H1 (cell line): ENCODE measurements around the gene MGMT. TPM values are rescaled to one million over a fixed set of nuclear protein-coding genes. Genes with fewer than 3 reads are reported as not detected.

ENCODE experiments used
- CTCF ChIA-PET: fragments of 300-600 bp; sonication (Branson Sonifier 250); formaldehyde crosslinking; loops from one replicate; lab custom pipeline; 2021; ENCODE audit not compliant: partially characterized antibody; lab: Charles Lee
- POLR2A ChIA-PET: fragments of 300-600 bp; sonication (Branson Sonifier 250); formaldehyde crosslinking; loops from one replicate; lab custom pipeline; 2021; ENCODE audit warnings: inconsistent platforms; ENCODE audit not compliant: partially characterized antibody; lab: Charles Lee
- DNase-seq, 2 experiments: peaks; one replicate each; pipeline versions ENCODE4 v3.0.0 to v3.0.0-alpha.2; 2010 to 2022; ENCODE audit warnings: low spot score in 2 of 2, low read depth in 1 of 2, mixed read lengths in 1 of 2
- FAIRE-seq: peaks from 2 replicates; lab custom pipeline; 2011; peaks lifted over from hg19 to GRCh38; lab: Jason Lieb, UNC
- H2AFZ ChIP-seq: 2 replicates; pipeline ENCODE4 v1.8.1; 2012; ENCODE audit warnings: low read length, inconsistent platforms
- H2AK5ac ChIP-seq: 2 replicates; pipeline ENCODE4 v1.6.1; 2013; ENCODE audit warnings: low read depth, low read length
- H2BK120ac ChIP-seq: replicated peaks from 2 replicates; pipeline ENCODE3; 2013; ENCODE audit warnings: low read depth, low read length, inconsistent platforms
- H2BK12ac ChIP-seq: 2 replicates; pipeline ENCODE4 v1.6.1; 2013; ENCODE audit warnings: low read depth, low read length
- H2BK15ac ChIP-seq: 2 replicates; pipeline ENCODE4 v1.6.1; 2013; ENCODE audit warnings: low read length
- H2BK20ac ChIP-seq: 2 replicates; pipeline ENCODE4 v1.6.1; 2013; ENCODE audit warnings: low read length
- H2BK5ac ChIP-seq: 2 replicates; pipeline ENCODE4 v1.6.1; 2013; ENCODE audit warnings: low read depth, low read length
- H3K14ac ChIP-seq: 2 replicates; pipeline ENCODE4 v1.6.1; 2013; ENCODE audit warnings: inconsistent platforms; ENCODE audit not compliant: insufficient read length
- H3K18ac ChIP-seq: 2 replicates; pipeline ENCODE4 v1.6.1; 2013; ENCODE audit warnings: low read length; ENCODE audit errors: extremely low read depth
- H3K23ac ChIP-seq: 2 replicates; pipeline ENCODE4 v1.6.1; 2013; ENCODE audit warnings: inconsistent platforms; ENCODE audit not compliant: insufficient read length
- H3K23me2 ChIP-seq: 2 replicates; pipeline ENCODE4 v1.6.1; 2013; ENCODE audit warnings: low read depth, low read length
- H3K27ac ChIP-seq: 2 replicates; pipeline ENCODE4 v1.6.1; 2011; ENCODE audit warnings: low read depth, low read length, inconsistent platforms
- H3K27me3 ChIP-seq, 4 experiments: replicated peaks in 1 of 4; 1 replicate in 1 of 4; 2 replicates in 3 of 4; pipeline versions ENCODE4 v1.6.1 to v1.8.1; 2011 to 2013; ENCODE audit warnings: low read length in 3 of 4, mild to moderate bottlenecking in 3 of 4, inconsistent platforms in 2 of 4, mixed read lengths in 2 of 4, moderate library complexity in 1 of 4; ENCODE audit not compliant: control insufficient read depth in 3 of 4, insufficient read depth in 3 of 4; ENCODE audit errors: extremely low read depth in 1 of 4
- H3K36me3 ChIP-seq, 4 experiments: 2 replicates each; pipeline versions ENCODE4 v1.6.1 to v1.8.1; 2011 to 2013; ENCODE audit warnings: mild to moderate bottlenecking in 4 of 4, low read length in 3 of 4, moderate library complexity in 2 of 4, control low read depth in 1 of 4, inconsistent platforms in 1 of 4; ENCODE audit not compliant: insufficient read depth in 4 of 4, control insufficient read depth in 2 of 4
- H3K4ac ChIP-seq: replicated peaks from 2 replicates; pipeline ENCODE3; 2013; ENCODE audit warnings: low read length, low read depth, mixed read lengths, inconsistent platforms; ENCODE audit not compliant: insufficient read length
- H3K4me1 ChIP-seq, 4 experiments: replicated peaks in 1 of 4; 1 replicate in 1 of 4; 2 replicates in 3 of 4; pipeline versions ENCODE4 v1.6.1 to v1.8.1; 2011 to 2013; ENCODE audit warnings: low read length in 3 of 4, inconsistent platforms in 2 of 4, mixed read lengths in 1 of 4; ENCODE audit not compliant: insufficient read depth in 4 of 4, control insufficient read depth in 3 of 4
- H3K4me2 ChIP-seq, 2 experiments: 2 replicates each; pipeline versions ENCODE4 v1.6.1 to v1.8.1; 2011 to 2013; ENCODE audit warnings: low read depth in 2 of 2, low read length in 2 of 2, control low read depth in 1 of 2, inconsistent platforms in 1 of 2, mild to moderate bottlenecking in 1 of 2; ENCODE audit not compliant: insufficient read depth in 1 of 2
- H3K4me3 ChIP-seq, 4 experiments: fragments of 200-600, 300-600 bp in 1 of 4; sonication (generic), shearing (Covaris generic), sonication (Bioruptor Twin) in 1 of 4; 2 replicates each; pipeline versions ENCODE4 v1.5.1 to v1.8.1; 2011 to 2016; ENCODE audit warnings: low read length in 4 of 4, low read depth in 3 of 4, control low read depth in 2 of 4, inconsistent platforms in 2 of 4, mild to moderate bottlenecking in 2 of 4, mixed read lengths in 1 of 4, moderate library complexity in 1 of 4; ENCODE audit not compliant: insufficient read depth in 2 of 4; ENCODE audit errors: extremely low read depth in 1 of 4
- H3K56ac ChIP-seq: replicated peaks from 2 replicates; pipeline ENCODE3; 2013; ENCODE audit warnings: low read depth, mild to moderate bottlenecking, mixed read lengths, low read length, inconsistent platforms; ENCODE audit not compliant: insufficient read length
- H3K79me1 ChIP-seq: 2 replicates; pipeline ENCODE4 v1.6.1; 2013; ENCODE audit warnings: low read depth, low read length, control low read depth
- H3K79me2 ChIP-seq, 2 experiments: 2 replicates each; pipeline versions ENCODE4 v1.6.1 to v1.8.1; 2012 to 2013; ENCODE audit warnings: low read length in 2 of 2, mild to moderate bottlenecking in 2 of 2, inconsistent platforms in 1 of 2; ENCODE audit not compliant: insufficient read depth in 2 of 2, control insufficient read depth in 1 of 2
- H3K9ac ChIP-seq, 4 experiments: replicated peaks in 1 of 4; 1 replicate in 1 of 4; 2 replicates in 3 of 4; pipeline versions ENCODE4 v1.6.1 to v1.8.1; 2011 to 2013; ENCODE audit warnings: low read depth in 3 of 4, low read length in 3 of 4, control low read depth in 2 of 4, mild to moderate bottlenecking in 2 of 4, moderate library complexity in 2 of 4, inconsistent platforms in 1 of 4; ENCODE audit errors: extremely low read depth in 1 of 4
- H3K9me3 ChIP-seq, 2 experiments: 2 replicates each; pipeline versions ENCODE4 v1.6.1 to v1.8.1; 2012 to 2013; ENCODE audit warnings: mild to moderate bottlenecking in 2 of 2, moderate library complexity in 2 of 2, control low read depth in 1 of 2, inconsistent platforms in 1 of 2, low read depth in 1 of 2, low read length in 1 of 2, mixed read lengths in 1 of 2; ENCODE audit not compliant: insufficient read depth in 2 of 2
- H4K20me1 ChIP-seq, 2 experiments: replicated peaks in 1 of 2; 2 replicates each; pipeline versions ENCODE3 to v1.8.1; 2011 to 2013; ENCODE audit warnings: inconsistent platforms in 2 of 2, low read length in 2 of 2, mild to moderate bottlenecking in 1 of 2; ENCODE audit not compliant: insufficient read depth in 2 of 2, control insufficient read depth in 1 of 2
- H4K5ac ChIP-seq: 2 replicates; pipeline ENCODE4 v1.6.1; 2013; ENCODE audit warnings: low read length, low read depth, mixed read lengths, inconsistent platforms; ENCODE audit not compliant: insufficient read length
- H4K8ac ChIP-seq: 2 replicates; pipeline ENCODE4 v1.8.0; 2013; ENCODE audit warnings: mild to moderate bottlenecking, moderate library complexity, low read length, inconsistent platforms; ENCODE audit not compliant: insufficient read depth; ENCODE audit errors: extremely low read depth
- H4K91ac ChIP-seq: replicated peaks from 2 replicates; pipeline ENCODE3; 2013; ENCODE audit warnings: low read length, mixed read lengths, inconsistent platforms; ENCODE audit not compliant: insufficient read length
- SUZ12 ChIP-seq: fragments of 200-600 bp; sonication (generic); IDR thresholded peaks from 2 replicates; pipeline ENCODE4 v1.6.1; 2012; ENCODE audit warnings: mild to moderate bottlenecking, inconsistent platforms, low read length, moderate library complexity, mixed read lengths
- WGBS, 2 experiments: shearing (Covaris generic) in 1 of 2; methylation state at CpG; one replicate each; pipeline versions ENCODE4 v1.1.6 to v1.1.7; 2013 to 2015; ENCODE audit warnings: low lambda C conversion rate in 2 of 2, mixed read lengths in 2 of 2, inconsistent platforms in 1 of 2, low coverage in 1 of 2, missing lambda C conversion rate in 1 of 2; ENCODE audit not compliant: insufficient replicate concordance in 2 of 2, insufficient coverage in 1 of 2, insufficient read length in 1 of 2; ENCODE audit errors: extremely low coverage in 1 of 2, missing lambda C conversion rate in 1 of 2; 5-methylcytosine and 5-hydroxymethylcytosine counted together
- polyA plus RNA-seq, 7 experiments: library from polyadenylated mRNA; depleted of rRNA in 3 of 7; stranded (reverse) in 5 of 7; unstranded in 2 of 7; fragments of >200 nt in 5 of 7; fragments of 200-250 nt in 2 of 7; gene quantifications; 1 replicate in 5 of 7; 2 replicates in 1 of 7; 4 replicates in 1 of 7; pipeline versions ENCODE4 v1.2.1 to v1.2.3, GENCODE V29; 2011 to 2013; ENCODE audit warnings: missing spikeins in 2 of 7, mixed read lengths in 2 of 7
- total RNA-seq: library from RNA; stranded (reverse); fragmentation: NEBNext Ultra II Directional; extraction: Animal tissue kit (Norgen Biotek cat#: 25700); gene quantifications from 2 replicates; pipeline ENCODE4 v1.2.1, GENCODE V29; 2021
- TF ChIP-seq, protein P1 (sequence below): IDR thresholded peaks from 2 replicates; pipeline ENCODE4 v1.6.1; 2012; ENCODE audit warnings: inconsistent platforms

Gene MGMT
- total and polyA plus RNA-seq, 2 of the 8 experiments (the other 6 are each of a cell fraction or from before 2014, with no cell fraction given), result 9.9 to 10.7 TPM

- H2BK20ac ChIP-seq, result no peak overlapping the region
- no peaks in the 10 kb centered on the region for H3K79me2 ChIP-seq
- H3K14ac ChIP-seq, result no peak overlapping the region
- H2AK5ac ChIP-seq, result no peak overlapping the region
- H3K4me2 ChIP-seq, result 0 out of 4 replicates have a peak overlapping the region, but pooled peaks of 1 of the 2 experiments have one; percentile 7
- ChIA-PET POLR2A (no interaction called here), CTCF (interaction anchor here (1.5 kb wide), 1 partner anchor 14 kb away, joined by 3 read pairs; no protein-coding TSS in a partner anchor)
- H2BK120ac ChIP-seq, result no peak overlapping the region
- H3K4me3 ChIP-seq, result no peak overlapping the region
- no peak overlapping the region for H3K23ac ChIP-seq
- H4K5ac ChIP-seq, result no peak overlapping the region
- no peak overlapping the region for H3K18ac ChIP-seq
- H2BK5ac ChIP-seq, result no peak overlapping the region
- no peak overlapping the region for H3K9ac ChIP-seq
- no peak overlapping the region for H3K56ac ChIP-seq
- no peak overlapping the region for H2AFZ ChIP-seq
- FAIRE-seq (no peak), DNase-seq (no peak)
- no peak overlapping the region for H4K8ac ChIP-seq
- no peak overlapping the region for H2BK15ac ChIP-seq
- no peaks in the 10 kb centered on the region for H3K36me3 ChIP-seq
- no peak overlapping the region for H3K4ac ChIP-seq
- H3K23me2 ChIP-seq, result no peaks in the 10 kb centered on the region
- no peak overlapping the region for H2BK12ac ChIP-seq
- H3K27me3 ChIP-seq, result no peaks in the 10 kb centered on the region
- H3K9me3 ChIP-seq, result no peaks in the 10 kb centered on the region
- WGBS, 2 experiments, result 93% methylated on average over 12 of the region's 13 CpGs; no CpG with 5 or more reads in 1 of the 2 experiments
- no peak overlapping the region for H4K91ac ChIP-seq
- H3K79me1 ChIP-seq, result no peaks in the 10 kb centered on the region
- no peak overlapping the region for H3K27ac ChIP-seq
- H3K4me1 ChIP-seq, result peaks cover 0 to 3% (median under 1%) of the 10 kb centered on the region in 4 experiments; a peak in 2 of 7 replicates
- no peak for TF ChIP-seq SUZ12
- TF ChIP-seq, protein P1, sequence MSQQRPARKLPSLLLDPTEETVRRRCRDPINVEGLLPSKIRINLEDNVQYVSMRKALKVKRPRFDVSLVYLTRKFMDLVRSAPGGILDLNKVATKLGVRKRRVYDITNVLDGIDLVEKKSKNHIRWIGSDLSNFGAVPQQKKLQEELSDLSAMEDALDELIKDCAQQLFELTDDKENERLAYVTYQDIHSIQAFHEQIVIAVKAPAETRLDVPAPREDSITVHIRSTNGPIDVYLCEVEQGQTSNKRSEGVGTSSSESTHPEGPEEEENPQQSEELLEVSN, result 0 out of 2 replicates have a peak, but pooled peaks have one; percentile 27
- no peaks in the 10 kb centered on the region for H4K20me1 ChIP-seq
Measured at GRCh38 chr10:129580010-129580409, 113.0 kb downstream of the MGMT start.
